CD4-positive, alpha-beta T cell treated with Interleukin-4 for 1 hour (primary cell): ENCODE measurements around the gene PKHD1.

Source experiments
- DNase-seq, 2 donors: peaks; one replicate each; pipeline ENCODE4 v3.0.0-alpha.2; 2020 to 2022

Gene PKHD1

GRCh38 chr6:51775942-51776860 is 311.2 kb downstream of the PKHD1 start:
- no peak for DNase-seq

- DNase-seq, result no peak
These were observed 319.3 kb downstream of the PKHD1 start for GRCh38 chr6:51768087-51768486.

- no peak for DNase-seq
These were observed 322.2 kb downstream of the PKHD1 start for GRCh38 chr6:51765230-51765629.

GRCh38 chr6:51753635-51754034 is 333.8 kb downstream of the PKHD1 start:
- no peak for DNase-seq

- no peak for DNase-seq
These were observed 343.4 kb downstream of the PKHD1 start for GRCh38 chr6:51743999-51744398.

GRCh38 chr6:51740658-51741057 is 346.8 kb downstream of the PKHD1 start:
- no peak for DNase-seq

- DNase-seq, result no peak
These were observed 348.8 kb downstream of the PKHD1 start for GRCh38 chr6:51738614-51739013.

GRCh38 chr6:51737580-51738360 is 349.6 kb downstream of the PKHD1 start:
- no peak for DNase-seq

GRCh38 chr6:51725155-51725554 is 362.3 kb downstream of the PKHD1 start:
- DNase-seq, result no peak

- no peak for DNase-seq
These were observed 367.1 kb downstream of the PKHD1 start for GRCh38 chr6:51720327-51720726.

GRCh38 chr6:51719297-51719696 is 368.1 kb downstream of the PKHD1 start:
- no peak for DNase-seq

GRCh38 chr6:51718533-51718932 is 368.9 kb downstream of the PKHD1 start:
- no peak for DNase-seq

GRCh38 chr6:51717477-51717876 is 369.9 kb downstream of the PKHD1 start:
- DNase-seq, result no peak

GRCh38 chr6:51711876-51712275 is 375.5 kb downstream of the PKHD1 start:
- no peak for DNase-seq

GRCh38 chr6:51706086-51706485 is 381.3 kb downstream of the PKHD1 start:
- no peak for DNase-seq

- no peak for DNase-seq
These were observed 382.4 kb downstream of the PKHD1 start for GRCh38 chr6:51704932-51705540.

GRCh38 chr6:51702851-51703250 is 384.6 kb downstream of the PKHD1 start:
- no peak for DNase-seq

- DNase-seq, result no peak
These were observed 402.8 kb downstream of the PKHD1 start for GRCh38 chr6:51684603-51685002.

GRCh38 chr6:51684038-51684437 is 403.4 kb downstream of the PKHD1 start:
- DNase-seq, result no peak

- no peak for DNase-seq
These were observed 408.4 kb downstream of the PKHD1 start for GRCh38 chr6:51678905-51679620.

GRCh38 chr6:51678274-51678673 is 409.1 kb downstream of the PKHD1 start:
- no peak for DNase-seq

GRCh38 chr6:51675922-51676275 is 411.5 kb downstream of the PKHD1 start:
- no peak for DNase-seq
